Measurements from ENCODE around the gene CLVS2.

Gene CLVS2

GRCh38 chr6:122984393-122984792 is 11.6 kb upstream of the CLVS2 start:
- TF ChIP-seq CTCF (IDR thresholded peaks at IDR 0.05): no peak

GRCh38 chr6:122994256-122994655 is 1.8 kb upstream of the CLVS2 start:
- TF ChIP-seq CTCF (IDR thresholded peaks at IDR 0.05): no peak

- no peak for TF ChIP-seq CTCF (IDR thresholded peaks at IDR 0.05)
These were observed 915 bp downstream of the CLVS2 start for GRCh38 chr6:122996794-122997505.

GRCh38 chr6:122997541-122998150 is 1.6 kb downstream of the CLVS2 start:
- TF ChIP-seq CTCF (IDR thresholded peaks at IDR 0.05): no peak

- TF ChIP-seq CTCF (IDR thresholded peaks at IDR 0.05): no peak
These were observed 2.5 kb downstream of the CLVS2 start for GRCh38 chr6:122998403-122998975.

GRCh38 chr6:123000244-123000770 is 4.3 kb downstream of the CLVS2 start:
- TF ChIP-seq CTCF (IDR thresholded peaks at IDR 0.05): no peak

GRCh38 chr6:123001540-123001939 is 5.5 kb downstream of the CLVS2 start:
- no peak for TF ChIP-seq CTCF (IDR thresholded peaks at IDR 0.05)
